ENCODE results near the gene TBC1D5. TPM values are rescaled to one million over a fixed set of nuclear protein-coding genes. Genes with fewer than 3 reads are reported as not detected.
A peak's percentile ranks its signal among the peaks of the same experiment; 100 is the strongest.

Gene TBC1D5
- total and polyA plus RNA-seq, 10 donors = 6.4 to 140 (median 97.1) TPM

DNA sequence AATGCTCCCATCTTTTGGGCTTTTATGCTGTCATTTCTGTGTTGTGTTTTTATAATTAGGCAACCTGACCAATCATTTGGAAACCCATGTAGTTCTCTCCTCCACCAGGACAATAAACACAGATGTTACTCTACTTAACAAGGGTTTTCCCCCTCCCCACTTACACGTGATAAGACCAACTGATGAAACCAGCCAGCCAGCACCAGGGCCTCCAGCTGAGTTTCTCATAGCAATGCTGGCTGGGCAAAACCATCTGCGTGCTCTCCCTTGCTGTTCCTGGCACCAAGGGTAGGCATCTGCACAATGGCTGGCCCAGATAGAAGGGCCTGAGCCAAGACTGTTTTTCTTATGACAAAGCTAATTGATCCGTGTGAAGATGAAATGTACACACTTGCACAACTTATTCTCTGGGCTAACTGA, 547.2 kb downstream of the TBC1D5 start:
- no peak overlapping the region for H3K4me3 ChIP-seq
- TF ChIP-seq, protein P1, sequence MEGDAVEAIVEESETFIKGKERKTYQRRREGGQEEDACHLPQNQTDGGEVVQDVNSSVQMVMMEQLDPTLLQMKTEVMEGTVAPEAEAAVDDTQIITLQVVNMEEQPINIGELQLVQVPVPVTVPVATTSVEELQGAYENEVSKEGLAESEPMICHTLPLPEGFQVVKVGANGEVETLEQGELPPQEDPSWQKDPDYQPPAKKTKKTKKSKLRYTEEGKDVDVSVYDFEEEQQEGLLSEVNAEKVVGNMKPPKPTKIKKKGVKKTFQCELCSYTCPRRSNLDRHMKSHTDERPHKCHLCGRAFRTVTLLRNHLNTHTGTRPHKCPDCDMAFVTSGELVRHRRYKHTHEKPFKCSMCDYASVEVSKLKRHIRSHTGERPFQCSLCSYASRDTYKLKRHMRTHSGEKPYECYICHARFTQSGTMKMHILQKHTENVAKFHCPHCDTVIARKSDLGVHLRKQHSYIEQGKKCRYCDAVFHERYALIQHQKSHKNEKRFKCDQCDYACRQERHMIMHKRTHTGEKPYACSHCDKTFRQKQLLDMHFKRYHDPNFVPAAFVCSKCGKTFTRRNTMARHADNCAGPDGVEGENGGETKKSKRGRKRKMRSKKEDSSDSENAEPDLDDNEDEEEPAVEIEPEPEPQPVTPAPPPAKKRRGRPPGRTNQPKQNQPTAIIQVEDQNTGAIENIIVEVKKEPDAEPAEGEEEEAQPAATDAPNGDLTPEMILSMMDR (IDR thresholded peaks at IDR 0.05 in 8 of 11, conservative IDR thresholded peaks at IDR 0.05 in 3 of 11) = no peak
- TF ChIP-seq POLR2A (IDR thresholded peaks at IDR 0.05) = no peak
- no peak for TF ChIP-seq POLR2AphosphoS5 (IDR thresholded peaks at IDR 0.05)
- H3K27me3 ChIP-seq (replicated peaks in 1 of 7) = no peaks in the 10 kb centered on the region
- peaks cover 14 to 65% (median 32%) of the 10 kb centered on the region in 6 donors for H3K4me1 ChIP-seq
- peaks cover 0 to 18% (median 0%) of the 10 kb centered on the region in 6 donors for H3K36me3 ChIP-seq
- intact Hi-C loops (cut with DNase I; ENCODE audit: low total_unique reads) = no loop called here
- H3K27ac ChIP-seq = peak overlapping the region in 2 of 8 donors; percentile 25 to 49
- 32 to 44% (median 41%) methylated on average over 3 of the region's 3 CpGs for WGBS, 5 donors
- DNase-seq = peak; percentile 81
- no peaks in the 10 kb centered on the region for H3K9me3 ChIP-seq

DNA sequence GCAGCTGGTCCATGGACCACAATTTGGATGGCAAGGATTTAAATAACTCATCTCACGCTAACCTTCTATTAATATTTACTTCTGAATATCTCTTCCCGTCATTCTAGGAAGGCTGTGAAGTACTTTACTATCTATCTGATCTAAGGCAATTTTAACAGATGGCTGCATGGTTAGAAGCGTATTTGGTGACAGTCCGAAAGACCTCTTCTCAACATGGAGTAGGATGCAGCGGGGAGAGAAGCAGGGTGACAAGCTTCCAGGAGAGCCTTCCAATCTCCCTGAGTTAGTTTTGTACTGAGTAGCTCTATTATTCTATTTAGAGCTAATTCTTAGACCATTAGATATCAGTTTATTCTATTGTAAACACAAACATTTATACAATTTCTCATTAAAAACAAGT, 548.3 kb downstream of the TBC1D5 start:
- intact Hi-C loops (cut with DNase I; ENCODE audit: low total_unique reads) = no loop called here
- Histone ChIP-seq H3K9me3 (no peaks in the 10 kb centered on the region), H3K4me3 (no peak overlapping the region), H3K4me1 (peaks cover 14 to 68% (median 33%) of the 10 kb centered on the region in 6 donors), H3K27me3 (replicated peaks in 1 of 7) (no peaks in the 10 kb centered on the region), H3K27ac (no peak overlapping the region), H3K36me3 (peaks cover 0 to 14% (median 0%) of the 10 kb centered on the region in 6 donors)
- WGBS, 5 donors = 92 to 97% (median 96%) methylated on average over 5 of the region's 5 CpGs
- DNase-seq = no peak
- TF ChIP-seq, protein P1 (IDR thresholded peaks at IDR 0.05 in 8 of 11, conservative IDR thresholded peaks at IDR 0.05 in 3 of 11) = no peak
- TF ChIP-seq POLR2AphosphoS5 (IDR thresholded peaks at IDR 0.05) (no peak), POLR2A (IDR thresholded peaks at IDR 0.05) (no peak)

DNA sequence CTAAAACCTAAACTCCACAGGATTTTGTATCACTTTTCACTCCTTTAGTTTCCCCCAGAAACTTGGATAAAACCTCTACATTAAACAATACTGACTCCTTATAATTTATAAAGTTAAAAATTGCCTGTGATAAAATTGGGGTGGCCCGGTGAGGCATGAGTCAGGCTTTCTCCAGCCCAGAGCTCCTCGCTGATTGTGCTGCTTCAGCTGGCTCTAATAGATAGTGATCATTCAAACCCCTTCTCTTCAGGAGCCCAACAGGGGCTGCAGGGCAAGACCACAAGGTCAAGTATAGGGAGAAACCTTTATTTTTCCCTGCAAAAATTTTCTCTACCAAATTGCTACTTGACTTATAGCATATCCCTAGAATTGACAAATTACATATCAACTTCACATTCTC, 549.4 kb downstream of the TBC1D5 start:
- no peaks in the 10 kb centered on the region for H3K9me3 ChIP-seq
- H3K27me3 ChIP-seq (replicated peaks in 1 of 7) = no peaks in the 10 kb centered on the region
- WGBS, 5 donors = 88 to 97% (median 91%) methylated on average over 2 of the region's 2 CpGs
- TF ChIP-seq, protein P1 (IDR thresholded peaks at IDR 0.05 in 8 of 11, conservative IDR thresholded peaks at IDR 0.05 in 3 of 11) = no peak
- no peak for TF ChIP-seq POLR2A (IDR thresholded peaks at IDR 0.05)
- TF ChIP-seq POLR2AphosphoS5 (IDR thresholded peaks at IDR 0.05) = no peak
- no peak overlapping the region for H3K27ac ChIP-seq
- H3K4me3 ChIP-seq = no peak overlapping the region
- intact Hi-C loops (cut with DNase I; ENCODE audit: low total_unique reads) = no loop called here
- H3K4me1 ChIP-seq = peaks cover 14 to 68% (median 33%) of the 10 kb centered on the region in 6 donors
- peaks cover 0 to 4% (median 0%) of the 10 kb centered on the region in 6 donors for H3K36me3 ChIP-seq
- DNase-seq = no peak

DNA sequence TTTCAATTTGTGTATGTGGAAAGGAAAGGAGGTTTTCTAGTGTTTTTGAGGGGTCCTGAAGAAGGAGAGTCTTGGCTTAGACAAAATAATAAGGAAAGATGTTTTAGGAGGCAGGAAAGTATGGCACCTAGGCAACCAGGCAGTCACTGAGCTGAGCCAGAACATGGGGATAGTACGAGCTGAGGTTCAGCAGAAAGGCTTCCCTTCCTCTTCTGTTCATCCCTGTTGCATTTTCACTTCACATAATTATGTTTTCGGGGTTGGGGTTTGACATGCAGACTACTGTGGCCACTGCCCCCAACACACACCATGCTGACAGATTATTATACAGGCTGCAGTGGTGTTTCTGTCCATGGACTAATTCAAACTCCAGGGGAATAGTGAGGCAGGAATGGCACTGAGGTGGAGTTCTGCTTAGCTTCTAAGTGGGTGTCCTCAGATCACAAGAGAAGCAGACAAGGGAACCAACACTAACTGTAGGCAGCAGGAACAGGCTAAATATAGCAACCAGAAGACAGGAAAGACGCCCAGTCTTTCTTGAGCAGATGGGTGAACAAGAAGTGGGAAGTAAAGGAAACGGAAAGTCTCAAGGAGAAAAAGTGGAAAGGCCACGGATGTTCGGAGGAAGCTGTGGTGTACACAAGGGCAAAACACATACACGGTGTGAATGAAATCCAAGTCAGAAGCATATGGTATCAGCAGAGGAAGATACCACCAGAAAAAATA, 551.9 kb downstream of the TBC1D5 start:
- TF ChIP-seq, protein P1 (IDR thresholded peaks at IDR 0.05 in 8 of 11, conservative IDR thresholded peaks at IDR 0.05 in 3 of 11) = no peak
- no peaks in the 10 kb centered on the region for H3K9me3 ChIP-seq
- no peak for DNase-seq
- no peaks in the 10 kb centered on the region for H3K36me3 ChIP-seq
- intact Hi-C loops (cut with DNase I; ENCODE audit: low total_unique reads) = no loop called here
- H3K4me1 ChIP-seq = peaks cover 4 to 53% (median 22%) of the 10 kb centered on the region in 6 donors
- peak overlapping the region in 1 of 8 donors; percentile 10 for H3K27ac ChIP-seq
- WGBS, 5 donors = 41 to 51% (median 45%) methylated on average over 7 of the region's 7 CpGs
- H3K4me3 ChIP-seq = no peak overlapping the region
- no peaks in the 10 kb centered on the region for H3K27me3 ChIP-seq (replicated peaks in 1 of 7)
